Mononuclear cell (primary cell): Measurements from ENCODE around the gene HNRNPAB. TPM values are rescaled to one million over a fixed set of nuclear protein-coding genes. Genes with fewer than 3 reads are reported as not detected.
"Not testable (repeated sequence)": the region's sequence is repeated elsewhere in the genome, so short reads cannot be mapped to it uniquely, and the experiment has no call there.

Experiments used
- H3K27me3 ChIP-seq: 2 replicates; pipeline ENCODE4 v1.6.0; 2011; ENCODE audit warnings: low read length, control low read depth; ENCODE audit not compliant: insufficient read depth
- H3K4me1 ChIP-seq: 2 replicates; pipeline ENCODE4 v1.5.1; 2011; ENCODE audit warnings: mild to moderate bottlenecking, low read length, control low read depth; ENCODE audit not compliant: insufficient read depth
- H3K4me3 ChIP-seq: 2 replicates; pipeline ENCODE4 v1.5.1; 2011; ENCODE audit warnings: mild to moderate bottlenecking, low read length, moderate library complexity
- H3K9me3 ChIP-seq: 2 replicates; pipeline ENCODE4 v1.5.1; 2011; ENCODE audit warnings: low read depth, mild to moderate bottlenecking, control low read depth, low read length
- total RNA-seq: library from RNA; depleted of rRNA; stranded (reverse); fragments of >200 nt; gene quantifications from one replicate; pipeline ENCODE4 v1.2.3, GENCODE V29; 2012

Gene HNRNPAB
- total RNA-seq, 1 donor = 27.0 TPM

DNA sequence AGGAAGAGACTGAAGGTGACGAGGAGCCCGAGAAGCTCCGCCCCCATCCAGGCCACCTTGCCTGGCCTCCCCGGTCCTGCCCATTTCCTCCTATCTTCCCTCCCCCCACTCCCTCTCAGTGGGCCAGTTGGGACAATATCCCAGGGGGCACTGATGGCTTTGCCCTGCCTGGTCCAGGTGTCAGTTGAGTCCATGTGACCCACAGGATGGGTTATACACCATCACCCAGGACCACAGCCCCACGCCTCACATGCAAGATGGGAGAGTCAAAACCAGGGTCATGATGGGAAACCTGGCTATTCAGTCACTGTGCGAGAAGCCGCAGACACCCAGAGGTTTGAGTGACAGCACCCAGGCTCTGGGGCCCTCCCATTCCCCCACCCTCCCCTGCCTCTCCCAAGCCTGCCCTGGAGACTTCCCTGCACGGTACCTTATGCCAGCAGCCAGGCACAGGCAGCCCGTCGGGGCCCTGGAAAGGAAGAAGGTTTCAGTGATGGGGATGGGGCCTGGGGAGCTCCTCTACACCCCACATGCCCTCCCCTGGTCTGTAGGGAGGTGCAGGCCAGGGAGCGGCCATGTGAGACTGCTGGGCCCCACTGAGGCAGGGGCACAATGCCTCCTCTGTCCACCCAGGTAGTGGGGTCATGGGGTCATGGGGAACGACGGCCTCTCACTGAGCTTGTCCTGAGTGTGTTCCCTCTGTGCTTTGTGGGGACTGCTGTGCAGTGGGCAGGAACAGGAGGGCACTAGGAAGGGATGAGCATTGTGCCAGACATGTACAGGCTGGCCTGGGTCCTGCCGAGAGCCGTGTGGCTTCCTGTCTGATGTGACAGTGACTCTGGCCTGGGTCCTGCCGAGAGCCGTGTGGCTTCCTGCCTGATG is 34.6 kb downstream of the HNRNPAB start:
- H3K4me3 ChIP-seq = no peak overlapping the region
- H3K9me3 ChIP-seq = no peaks in the 10 kb centered on the region
- H3K4me1 ChIP-seq = peaks cover 87% of the 10 kb centered on the region
- no peaks in the 10 kb centered on the region for H3K27me3 ChIP-seq

DNA sequence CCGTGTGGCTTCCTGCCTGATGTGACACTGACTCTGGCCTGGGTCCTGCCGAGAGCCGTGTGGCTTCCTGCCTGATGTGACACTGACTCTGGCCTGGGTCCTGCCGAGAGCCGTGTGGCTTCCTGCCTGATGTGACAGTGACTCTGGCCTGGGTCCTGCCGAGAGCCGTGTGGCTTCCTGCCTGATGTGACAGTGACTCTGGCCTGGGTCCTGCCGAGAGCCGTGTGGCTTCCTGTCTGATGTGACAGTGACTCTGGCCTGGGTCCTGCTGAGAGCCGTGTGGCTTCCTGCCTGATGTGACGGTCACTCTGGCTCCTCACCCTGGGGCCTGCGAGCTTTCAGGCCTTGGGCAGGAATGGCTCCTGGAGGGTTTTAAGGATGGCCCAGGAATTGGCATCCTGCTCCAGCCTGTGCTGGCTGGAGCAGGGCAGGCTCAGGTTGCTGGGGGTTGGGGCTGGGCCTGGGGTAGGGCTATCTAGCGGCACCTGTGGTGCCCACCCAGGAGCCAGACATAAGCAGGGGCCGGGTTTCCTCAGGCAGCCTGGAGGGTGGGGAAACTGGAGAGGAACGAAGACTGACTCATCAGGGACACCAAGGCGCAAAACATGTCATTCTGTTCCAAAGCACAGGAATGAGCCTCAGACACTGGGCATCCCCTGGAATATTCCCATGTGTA is 35.4 kb downstream of the HNRNPAB start:
- H3K4me1 ChIP-seq = peaks cover 87% of the 10 kb centered on the region
- H3K27me3 ChIP-seq, H3K4me3 ChIP-seq, H3K9me3 ChIP-seq: not testable (repeated sequence)

DNA sequence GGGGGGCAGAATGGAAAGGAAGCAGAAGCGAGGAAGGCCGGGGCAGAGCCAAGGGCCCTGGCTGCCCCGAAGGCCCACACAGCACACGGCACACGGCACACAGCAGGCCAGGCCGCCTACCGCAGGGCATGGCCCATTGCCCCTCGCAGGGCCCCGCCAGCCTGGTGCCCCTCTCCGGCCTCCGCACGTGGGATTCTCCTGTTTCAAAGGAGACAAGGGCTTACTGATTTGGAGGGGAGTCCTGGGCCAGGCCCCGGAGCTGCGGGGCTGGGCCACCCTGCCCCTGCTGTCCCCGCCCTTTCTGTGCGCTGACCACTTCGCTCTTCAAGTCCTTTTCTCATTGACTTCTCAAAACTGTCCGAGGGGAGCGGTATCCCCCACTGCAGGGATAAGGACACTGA is 36.0 kb downstream of the HNRNPAB start:
- H3K4me1 ChIP-seq = peaks cover 83% of the 10 kb centered on the region
- no peaks in the 10 kb centered on the region for H3K9me3 ChIP-seq
- no peak overlapping the region for H3K4me3 ChIP-seq
- no peaks in the 10 kb centered on the region for H3K27me3 ChIP-seq

DNA sequence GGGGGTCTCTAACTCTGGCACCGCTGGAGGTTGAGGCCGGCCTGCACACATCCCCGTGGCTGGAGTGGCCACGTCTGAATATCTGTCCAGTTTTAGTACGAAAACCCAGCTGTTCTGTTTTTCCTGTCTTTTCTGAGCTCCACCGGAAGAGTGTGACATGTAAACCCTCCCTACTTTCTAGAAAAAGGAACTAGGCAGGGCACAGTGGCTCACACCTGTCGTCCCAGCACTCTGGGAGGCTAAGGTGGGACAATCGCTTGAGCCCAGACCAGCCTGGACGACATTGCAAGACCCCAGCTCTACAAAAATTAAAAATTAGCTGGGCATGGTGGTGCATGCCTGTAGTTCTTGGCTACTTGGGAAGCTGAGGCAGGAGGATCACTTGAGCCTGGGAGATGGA is 36.4 kb downstream of the HNRNPAB start:
- no peaks in the 10 kb centered on the region for H3K9me3 ChIP-seq
- H3K4me3 ChIP-seq = no peak overlapping the region
- H3K4me1 ChIP-seq = peaks cover 78% of the 10 kb centered on the region
- no peaks in the 10 kb centered on the region for H3K27me3 ChIP-seq

DNA sequence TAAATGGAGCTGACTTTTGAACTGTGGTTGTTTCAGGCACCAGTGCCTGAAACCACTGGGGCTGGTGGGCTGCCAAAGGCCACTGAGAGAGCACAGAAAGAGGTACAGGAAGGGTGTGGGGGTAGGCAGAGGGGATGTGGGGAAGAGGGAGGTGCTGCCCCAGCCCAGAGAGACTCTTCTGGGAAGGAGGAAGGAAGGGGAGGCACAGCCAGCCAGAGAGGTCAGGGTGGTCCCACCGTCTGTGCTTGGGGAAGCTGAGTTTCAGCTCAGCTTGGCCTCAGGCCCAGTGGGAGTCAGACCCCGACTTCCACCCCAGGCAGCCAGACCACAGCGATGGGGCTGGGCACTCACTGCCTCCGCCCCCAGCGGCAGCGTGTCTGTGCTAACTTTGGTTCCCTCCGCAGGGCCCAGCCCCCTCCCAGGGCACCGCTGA is 36.9 kb downstream of the HNRNPAB start:
- Histone ChIP-seq H3K9me3 (no peaks in the 10 kb centered on the region), H3K4me3 (no peak overlapping the region), H3K4me1 (peaks cover 75% of the 10 kb centered on the region), H3K27me3 (no peaks in the 10 kb centered on the region)

DNA sequence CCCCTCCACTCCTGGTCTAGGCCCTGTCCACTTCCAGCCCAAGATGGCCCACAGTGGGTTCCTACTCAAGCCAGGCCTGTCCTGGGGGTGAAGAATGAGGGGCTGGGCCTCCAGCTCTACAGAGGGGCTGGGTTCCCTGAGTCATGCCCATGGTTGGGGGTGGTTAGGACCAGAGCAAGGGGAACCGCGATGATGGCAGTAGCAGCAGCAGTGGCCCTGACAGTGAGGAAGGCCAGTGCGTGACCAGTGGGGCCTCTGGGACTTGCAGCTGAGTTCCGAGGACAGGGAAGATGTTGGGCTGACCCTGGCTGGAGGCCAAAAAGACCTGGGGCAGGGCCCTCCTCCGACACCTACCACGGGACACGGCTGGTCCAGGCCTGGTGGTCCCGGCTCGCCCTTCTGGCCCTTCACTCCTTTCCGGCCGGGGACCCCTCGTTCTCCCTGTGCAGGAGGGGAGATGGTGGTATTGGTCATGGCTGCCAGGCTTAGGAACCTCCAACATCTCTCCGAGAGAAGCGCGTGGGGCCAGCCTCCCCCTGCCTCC is 37.4 kb downstream of the HNRNPAB start:
- H3K9me3 ChIP-seq = no peaks in the 10 kb centered on the region
- H3K4me1 ChIP-seq = peaks cover 69% of the 10 kb centered on the region
- no peak overlapping the region for H3K4me3 ChIP-seq
- no peaks in the 10 kb centered on the region for H3K27me3 ChIP-seq

DNA sequence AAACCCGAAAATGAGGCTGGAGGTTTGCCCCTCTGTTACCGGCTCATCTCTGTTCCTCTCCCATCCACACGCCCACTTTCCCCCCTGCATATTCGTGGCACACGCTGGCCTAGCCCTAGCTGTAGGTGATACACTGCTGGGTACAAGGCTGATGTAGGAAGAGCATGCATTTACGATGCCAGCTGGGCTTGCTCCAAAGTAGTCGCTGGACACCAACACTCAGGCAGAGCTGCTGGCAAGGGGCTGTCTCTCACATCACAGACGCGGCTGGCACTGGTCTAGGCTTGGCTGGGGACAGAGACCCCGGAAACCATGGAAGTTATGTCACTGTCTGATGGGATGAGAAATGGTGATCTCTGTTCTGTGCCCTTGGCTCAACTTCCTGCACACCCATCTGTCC is 38.1 kb downstream of the HNRNPAB start:
- H3K4me1 ChIP-seq = peaks cover 63% of the 10 kb centered on the region
- H3K27me3 ChIP-seq = no peaks in the 10 kb centered on the region
- H3K4me3 ChIP-seq = no peak overlapping the region
- no peaks in the 10 kb centered on the region for H3K9me3 ChIP-seq

DNA sequence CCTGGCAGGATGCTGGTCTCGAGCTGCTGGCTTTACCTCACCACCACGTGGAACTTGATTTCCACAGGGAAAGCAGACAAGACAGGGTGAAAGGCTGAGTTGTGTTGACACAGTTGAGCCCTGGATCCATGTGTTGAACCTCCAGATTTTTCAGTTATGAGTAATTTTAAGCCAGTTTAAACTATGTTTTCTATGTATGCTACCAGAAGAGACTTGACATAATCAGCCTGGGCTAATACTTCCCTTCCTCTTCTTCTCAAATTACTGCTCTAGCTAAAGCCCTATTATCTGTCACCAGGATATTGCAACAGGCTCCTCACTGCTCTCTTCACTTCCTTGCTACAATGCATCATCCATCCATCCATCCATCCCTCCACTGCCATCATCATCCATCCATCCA is 40.2 kb downstream of the HNRNPAB start:
- no peaks in the 10 kb centered on the region for H3K27me3 ChIP-seq
- no peaks in the 10 kb centered on the region for H3K9me3 ChIP-seq
- H3K4me1 ChIP-seq = peaks cover 53% of the 10 kb centered on the region
- H3K4me3 ChIP-seq = no peak overlapping the region

DNA sequence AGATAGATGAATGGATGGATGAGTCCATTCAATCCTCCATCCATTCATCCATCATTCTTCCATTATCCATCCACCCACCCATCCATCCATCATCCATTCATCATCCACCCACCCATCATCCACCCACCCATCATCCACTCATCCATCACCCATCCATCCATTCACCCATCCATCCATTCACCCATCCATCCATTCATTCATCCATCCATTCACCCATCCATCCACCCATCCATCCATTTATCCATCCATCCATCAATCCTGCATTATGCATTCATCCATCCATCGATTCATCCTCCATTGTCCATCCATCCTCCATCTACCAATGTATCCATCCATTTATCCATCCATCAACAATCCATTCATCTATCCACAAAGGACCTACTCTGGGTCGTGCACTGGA is 41.1 kb downstream of the HNRNPAB start:
- Histone ChIP-seq H3K4me1 (peaks cover 52% of the 10 kb centered on the region), H3K9me3 (no peaks in the 10 kb centered on the region), H3K27me3 (no peaks in the 10 kb centered on the region), H3K4me3 (no peak overlapping the region)

DNA sequence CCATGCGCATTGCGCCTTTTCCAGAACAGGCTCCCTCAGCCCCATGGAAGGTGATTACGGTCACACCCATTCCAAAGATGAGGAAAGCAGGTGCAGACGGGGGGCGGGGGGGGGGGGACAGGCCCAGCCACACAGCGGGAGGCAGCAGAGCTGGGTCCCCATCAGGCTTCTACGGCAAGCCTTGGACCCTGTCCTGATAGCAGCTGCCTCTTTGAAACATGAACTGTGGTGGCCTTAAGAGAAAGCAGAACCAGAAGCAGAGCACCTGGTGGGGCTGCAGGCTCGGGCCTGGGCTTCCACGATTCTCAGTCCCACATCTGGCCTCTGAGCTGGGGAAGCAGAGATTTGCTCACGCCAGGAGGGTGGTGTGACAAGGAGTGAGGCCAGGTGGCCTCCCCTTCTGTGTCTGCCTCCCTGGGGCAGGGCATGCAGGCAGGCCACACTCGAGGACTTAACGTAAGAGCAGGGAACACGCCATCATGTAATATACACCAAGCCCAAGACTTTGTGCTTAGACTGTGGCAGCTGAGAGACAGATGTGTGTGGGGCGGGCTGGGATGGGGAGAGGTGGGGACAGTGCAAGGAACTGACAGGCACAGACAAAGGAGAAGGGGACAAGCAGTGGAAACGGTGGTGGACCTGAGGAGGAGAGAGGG is 42.4 kb downstream of the HNRNPAB start:
- H3K4me3 ChIP-seq = no peak overlapping the region
- H3K27me3 ChIP-seq = no peaks in the 10 kb centered on the region
- H3K4me1 ChIP-seq = peaks cover 38% of the 10 kb centered on the region
- no peaks in the 10 kb centered on the region for H3K9me3 ChIP-seq

DNA sequence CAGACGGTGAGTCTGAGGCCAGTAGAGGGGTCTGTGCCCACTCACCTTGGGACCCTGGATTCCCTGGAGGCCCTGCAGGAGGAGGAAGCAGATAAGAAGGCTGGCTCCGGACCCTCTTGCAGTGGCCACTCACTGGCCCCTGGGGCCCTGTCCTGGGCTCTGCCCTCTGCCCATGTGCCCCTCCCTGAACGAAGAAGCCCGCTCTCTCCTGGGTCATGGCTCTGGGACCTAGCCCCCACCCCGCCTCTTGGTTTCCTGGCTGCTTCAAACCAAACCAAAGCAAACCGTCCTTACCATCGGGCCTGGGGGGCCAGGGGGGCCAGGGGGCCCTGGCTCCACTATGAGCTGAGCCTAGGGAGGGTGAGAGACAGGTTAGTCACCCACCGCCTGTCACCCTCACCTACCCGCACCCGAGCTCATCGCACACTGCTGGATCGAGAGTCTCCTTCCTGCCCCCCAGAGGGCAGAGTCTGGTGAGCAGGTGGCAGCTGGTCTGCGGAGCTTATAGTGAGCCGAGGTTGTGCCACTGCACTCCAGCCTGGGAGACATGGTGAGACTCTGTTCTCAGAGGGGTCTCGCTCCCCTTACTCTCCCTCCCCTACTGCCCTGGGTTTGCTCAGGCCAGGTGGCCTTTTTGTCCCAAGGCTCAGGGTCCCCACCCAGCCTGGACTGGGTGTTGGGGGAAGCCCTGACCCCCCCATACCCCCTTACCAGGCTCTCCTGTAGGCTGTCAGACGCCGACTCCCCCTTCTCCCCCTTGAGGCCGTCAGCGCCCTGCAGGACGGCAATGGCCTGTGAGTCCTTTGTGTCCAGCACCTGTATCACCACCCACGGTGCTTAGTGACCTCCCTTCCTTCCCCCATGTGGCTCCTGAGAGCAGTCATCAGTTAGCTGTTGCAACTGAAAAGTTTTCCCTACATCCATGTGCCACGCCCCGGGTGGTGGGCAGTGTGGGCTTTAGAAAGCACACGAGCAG is 43.4 kb downstream of the HNRNPAB start:
- Histone ChIP-seq H3K4me1 (peaks cover 28% of the 10 kb centered on the region), H3K4me3 (no peak overlapping the region), H3K9me3 (no peaks in the 10 kb centered on the region), H3K27me3 (no peaks in the 10 kb centered on the region)

DNA sequence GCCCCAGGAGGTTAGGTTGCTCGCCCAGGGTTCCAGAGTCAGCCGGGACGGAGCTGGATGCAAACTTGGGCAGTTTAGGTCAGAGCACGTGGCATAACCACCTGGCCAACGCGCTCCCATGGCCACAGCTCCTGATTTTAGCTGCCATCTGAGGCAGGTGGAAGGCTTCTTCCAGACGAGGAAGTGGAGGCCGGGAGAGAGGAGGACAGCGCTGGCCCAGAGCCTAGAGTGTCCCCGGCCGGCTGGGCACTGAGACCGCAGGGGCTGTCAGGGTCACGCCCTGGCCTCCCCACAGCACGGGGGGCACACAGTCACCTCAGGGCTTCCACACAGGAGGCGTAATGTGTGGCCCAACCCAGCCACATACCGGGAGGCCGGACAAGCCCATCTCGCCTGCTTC is 44.4 kb downstream of the HNRNPAB start:
- peaks cover 26% of the 10 kb centered on the region for H3K4me1 ChIP-seq
- H3K27me3 ChIP-seq = no peaks in the 10 kb centered on the region
- H3K9me3 ChIP-seq = no peaks in the 10 kb centered on the region
- H3K4me3 ChIP-seq = no peak overlapping the region

DNA sequence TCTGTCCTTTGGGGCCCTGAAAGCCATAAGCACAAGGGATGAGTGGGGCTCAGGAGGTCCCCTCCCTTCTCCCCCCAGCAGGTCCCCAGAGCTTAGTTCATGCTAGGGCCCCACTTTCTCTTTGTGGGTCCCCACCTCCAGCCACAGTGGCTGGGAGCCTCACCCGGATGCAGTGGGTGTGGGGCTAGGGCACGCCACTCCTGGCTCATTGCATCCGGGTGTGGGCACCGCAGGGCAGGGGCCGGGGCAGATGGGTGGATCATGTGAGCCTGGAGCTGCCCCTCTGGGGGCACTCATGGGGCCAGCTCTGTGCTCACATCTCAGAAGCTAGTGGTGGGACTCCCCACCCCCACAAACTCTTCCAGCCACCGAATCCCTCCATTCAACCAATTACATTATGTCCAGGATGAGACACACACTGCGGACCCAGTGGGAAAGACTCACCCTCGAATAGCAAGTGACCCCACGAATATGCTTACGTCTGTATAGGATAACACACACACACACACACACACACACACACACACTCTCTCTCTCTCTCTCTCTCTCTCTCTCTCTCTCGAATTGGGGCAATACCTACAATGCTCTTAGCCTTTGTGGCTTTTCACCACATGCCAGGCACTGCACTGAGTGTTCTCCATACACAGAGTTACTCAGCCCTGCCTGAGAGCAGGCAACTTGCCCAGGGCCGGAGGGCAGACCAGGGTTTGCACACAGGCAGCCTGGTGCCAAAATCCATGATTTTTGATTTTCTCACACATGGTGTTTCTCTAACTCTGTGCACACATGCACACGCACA is 45.1 kb downstream of the HNRNPAB start:
- H3K9me3 ChIP-seq = no peaks in the 10 kb centered on the region
- no peak overlapping the region for H3K4me3 ChIP-seq
- peaks cover 23% of the 10 kb centered on the region for H3K4me1 ChIP-seq
- H3K27me3 ChIP-seq = no peaks in the 10 kb centered on the region

DNA sequence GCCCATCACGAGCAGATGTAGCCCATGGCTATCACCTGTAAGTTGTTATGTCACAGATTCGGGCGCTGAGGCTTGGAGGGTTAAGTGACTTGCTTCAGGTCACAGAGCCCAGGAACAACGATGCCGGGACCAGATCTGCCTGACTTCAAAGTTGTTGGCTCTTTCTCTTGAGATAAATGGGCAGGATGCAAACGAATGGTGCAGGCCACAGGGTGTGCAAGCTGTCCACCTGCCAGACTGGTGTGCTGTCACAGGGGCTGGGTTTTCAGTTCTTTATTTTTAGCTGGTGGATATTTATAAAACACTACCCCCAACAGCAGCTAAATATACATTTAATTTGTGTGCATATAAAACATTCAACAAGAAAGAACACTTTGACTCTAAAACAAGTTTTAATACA is 45.9 kb downstream of the HNRNPAB start:
- Histone ChIP-seq H3K27me3 (no peaks in the 10 kb centered on the region), H3K4me1 (peaks cover 18% of the 10 kb centered on the region), H3K9me3 (no peaks in the 10 kb centered on the region), H3K4me3 (no peak overlapping the region)
